GM10847 (cell line): ENCODE results near the gene EDDM3A.

Experiments
- POLR2A ChIP-seq: IDR thresholded peaks from 2 replicates; pipeline ENCODE4 v1.6.1; 2011; ENCODE audit not compliant: insufficient read length; ENCODE audit errors: extremely low read depth

The EDDM3A gene

DNA sequence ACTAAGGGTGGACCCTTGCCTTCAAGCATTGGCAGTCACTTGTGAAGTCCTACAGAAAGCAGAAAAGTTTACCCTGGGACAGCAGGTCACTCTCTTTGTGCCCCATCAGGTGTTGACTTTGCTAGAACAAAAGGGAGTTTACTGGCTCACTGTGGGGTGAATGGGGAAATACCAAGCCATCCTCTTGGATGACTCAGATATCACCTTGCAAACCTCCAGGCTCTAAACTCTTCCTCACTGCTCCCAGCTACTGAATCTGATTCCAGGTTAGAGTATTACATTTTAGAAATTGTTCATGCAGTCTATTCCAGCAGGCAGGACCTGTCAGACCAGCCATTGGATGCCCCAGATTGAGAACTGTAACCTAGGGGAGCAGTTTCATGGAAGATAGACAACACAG, 15.3 kb downstream of the EDDM3A start:
- TF ChIP-seq POLR2A: no peak

DNA sequence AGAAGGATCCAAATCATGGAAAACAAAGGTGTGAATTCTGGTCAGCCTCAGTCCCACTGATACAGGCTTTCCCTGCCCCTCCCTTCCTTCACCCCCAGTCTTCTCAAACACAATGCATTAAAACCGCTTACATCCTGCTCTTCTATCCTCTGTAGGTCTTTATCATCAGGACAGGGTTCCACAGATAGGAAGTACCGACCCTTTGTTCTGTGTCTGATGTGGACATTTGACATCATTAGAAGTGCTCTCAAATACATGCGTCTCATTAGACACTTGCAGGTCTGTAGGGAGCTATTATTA, 22.9 kb downstream of the EDDM3A start:
- TF ChIP-seq POLR2A: no peak

DNA sequence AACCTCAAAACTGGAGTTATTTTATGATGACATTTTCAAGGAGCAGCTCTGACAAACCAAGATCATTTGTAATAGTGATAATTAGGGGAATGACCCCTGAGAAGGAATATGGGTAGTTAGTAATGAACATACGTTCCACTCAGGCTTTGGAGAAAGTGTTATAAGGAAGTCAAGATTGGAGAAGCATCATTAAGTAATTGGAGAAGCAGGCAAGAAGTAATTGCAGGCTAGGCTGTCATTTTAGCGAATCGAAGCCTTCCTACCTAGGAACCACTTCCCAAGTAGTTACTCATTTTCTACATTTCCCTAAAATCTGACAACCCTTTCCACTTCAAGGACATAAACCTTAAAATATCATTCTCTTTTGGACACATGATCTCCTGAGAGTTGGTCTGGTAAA, 23.7 kb downstream of the EDDM3A start:
- no peak for TF ChIP-seq POLR2A

DNA sequence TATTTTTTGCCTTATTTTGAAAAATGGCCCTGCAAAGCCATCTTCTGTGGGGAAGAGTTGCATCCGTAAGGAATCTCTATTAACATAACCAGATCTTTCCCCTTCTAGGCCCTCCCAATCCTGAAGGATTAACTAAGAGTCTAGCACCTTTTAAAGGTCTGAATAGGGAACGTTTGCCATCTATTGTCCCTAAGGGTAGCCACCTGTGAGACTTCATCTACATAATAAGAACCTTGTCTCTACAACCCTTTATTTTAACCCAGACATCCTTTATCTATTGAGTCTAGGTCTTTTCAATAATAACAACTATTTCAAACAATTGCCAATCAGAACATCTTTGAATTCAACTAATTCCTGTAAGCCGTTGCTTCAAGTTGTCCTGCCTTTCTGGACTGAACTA, 27.0 kb downstream of the EDDM3A start:
- TF ChIP-seq POLR2A: no peak

DNA sequence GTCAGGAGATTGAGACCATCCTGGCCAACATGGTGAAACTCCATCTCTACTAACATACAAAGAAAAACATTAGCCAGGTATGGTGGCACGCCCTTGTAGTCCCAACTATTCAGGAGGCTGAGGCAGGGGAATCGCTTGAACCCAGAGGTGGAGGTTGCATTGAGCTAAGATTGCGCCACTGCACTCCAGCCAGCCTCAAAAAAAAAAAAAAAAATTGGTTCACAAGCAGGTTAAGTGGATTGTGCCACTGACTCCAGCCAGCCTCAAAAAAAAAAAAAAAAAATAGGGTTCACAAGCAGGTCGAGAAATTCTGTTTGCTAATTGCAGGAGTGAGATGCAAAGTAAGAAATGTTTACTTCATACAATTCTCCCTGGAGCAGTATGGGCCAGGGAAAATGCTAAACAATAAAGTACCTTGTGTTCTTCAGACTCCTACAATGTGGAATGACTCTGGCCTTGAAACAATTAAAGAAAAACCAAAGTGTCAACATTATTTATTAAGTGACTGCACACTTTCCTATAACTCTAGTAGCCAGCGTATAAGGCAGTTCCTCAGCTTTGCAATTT, 28.7 kb downstream of the EDDM3A start:
- TF ChIP-seq POLR2A: no peak

DNA sequence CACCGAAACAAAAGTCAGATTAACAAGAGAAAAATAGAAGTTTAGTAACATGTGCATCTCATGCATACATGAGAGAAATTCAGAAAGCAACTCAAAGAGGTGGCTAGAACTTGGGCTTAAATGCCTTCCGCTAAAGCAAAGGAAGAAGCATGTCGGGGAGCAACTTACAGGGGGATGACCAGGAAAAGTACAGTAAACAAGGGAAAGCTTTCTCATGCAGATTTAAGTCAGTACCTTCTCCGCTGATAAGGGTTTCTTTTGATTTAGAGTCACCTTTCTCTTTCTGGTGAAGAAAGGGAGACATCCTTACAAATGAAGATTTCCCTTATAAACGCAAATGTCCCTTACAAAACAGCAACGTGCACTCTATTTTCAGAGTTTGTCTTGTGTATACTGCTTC, 29.4 kb downstream of the EDDM3A start:
- no peak for TF ChIP-seq POLR2A

DNA sequence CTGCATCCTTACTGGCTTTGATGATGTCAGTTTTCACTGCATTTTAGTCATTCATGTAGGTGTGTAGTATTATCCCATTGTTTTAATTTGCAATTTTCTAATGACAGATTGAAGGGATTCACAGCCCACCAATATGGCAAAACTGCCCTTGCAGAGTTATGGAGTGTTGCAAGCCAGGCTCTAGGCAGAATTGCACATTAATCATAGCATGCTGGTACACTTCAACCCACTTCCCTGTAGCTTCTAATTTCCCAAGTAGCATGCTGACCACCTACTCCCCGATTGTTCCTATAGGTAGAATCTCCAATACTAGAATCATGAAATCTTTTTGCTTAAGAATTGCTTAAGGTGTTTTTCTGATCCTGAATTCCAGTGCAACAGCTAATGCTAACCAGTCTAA, 30.2 kb downstream of the EDDM3A start:
- no peak for TF ChIP-seq POLR2A

DNA sequence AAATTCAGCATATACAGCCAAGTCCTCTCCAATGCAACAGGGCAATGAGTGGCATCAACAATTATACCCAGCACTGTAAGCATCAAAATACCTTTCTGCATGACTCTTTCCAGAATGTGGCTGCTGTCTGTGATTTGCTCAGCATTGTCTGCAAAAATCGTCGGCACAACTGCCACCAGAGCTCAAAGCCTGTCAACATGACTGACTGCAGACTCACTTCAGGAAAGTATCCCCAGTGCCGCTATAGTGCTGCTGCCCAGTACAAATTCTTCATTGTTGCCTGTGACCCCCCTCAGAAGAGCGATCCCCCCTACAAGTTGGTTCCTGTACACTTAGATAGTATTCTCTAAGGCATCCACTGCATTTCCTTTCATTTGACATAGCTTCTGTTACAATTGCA, 36.1 kb downstream of the EDDM3A start:
- TF ChIP-seq POLR2A: no peak

DNA sequence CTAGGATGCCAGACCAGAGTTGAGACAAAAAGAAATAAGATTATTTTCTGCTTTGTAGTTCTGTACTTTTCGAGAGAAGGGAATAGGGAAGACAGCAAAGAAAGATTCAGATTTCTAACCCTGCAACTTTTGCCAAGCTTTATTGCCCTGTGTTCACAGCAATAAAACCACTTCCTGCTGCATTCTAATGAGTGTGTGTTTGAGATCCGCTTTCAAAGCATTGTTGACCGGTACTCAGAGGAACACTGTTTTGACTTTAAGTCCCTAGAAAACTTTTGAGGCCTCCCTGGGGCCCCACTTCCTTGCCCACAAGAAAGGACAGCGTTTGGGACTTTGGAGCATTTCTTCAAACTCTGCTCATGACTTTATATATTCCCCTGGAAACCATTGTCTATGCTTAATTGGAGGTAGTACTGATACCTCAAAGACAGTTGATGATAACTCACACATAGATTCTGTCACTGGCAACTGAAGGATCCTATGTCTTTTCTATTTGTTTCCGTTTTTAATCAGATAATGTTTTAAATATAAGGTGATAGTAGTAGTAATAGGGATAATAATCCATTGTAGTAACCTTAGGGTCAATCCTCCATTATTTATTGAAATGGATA, 36.7 kb downstream of the EDDM3A start:
- no peak for TF ChIP-seq POLR2A

DNA sequence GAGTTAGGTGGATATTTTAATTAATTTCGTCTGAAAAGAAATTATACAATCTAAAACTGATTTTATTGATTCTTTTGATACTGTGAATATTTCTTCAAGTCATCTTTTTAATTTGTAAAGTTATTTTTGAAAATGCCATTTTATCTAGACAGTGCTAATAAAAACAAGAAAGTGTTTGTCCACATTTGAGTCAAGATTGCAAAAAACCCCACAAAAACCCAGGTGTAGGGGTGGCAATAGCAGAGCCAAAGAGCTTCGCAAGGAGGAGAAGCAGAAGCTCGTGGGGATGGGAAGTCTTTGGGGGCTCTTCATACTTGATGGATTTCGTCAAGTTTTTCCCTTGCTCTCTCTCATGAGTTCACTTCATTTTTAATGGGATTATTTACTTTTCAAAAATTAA, 41.3 kb downstream of the EDDM3A start:
- no peak for TF ChIP-seq POLR2A

DNA sequence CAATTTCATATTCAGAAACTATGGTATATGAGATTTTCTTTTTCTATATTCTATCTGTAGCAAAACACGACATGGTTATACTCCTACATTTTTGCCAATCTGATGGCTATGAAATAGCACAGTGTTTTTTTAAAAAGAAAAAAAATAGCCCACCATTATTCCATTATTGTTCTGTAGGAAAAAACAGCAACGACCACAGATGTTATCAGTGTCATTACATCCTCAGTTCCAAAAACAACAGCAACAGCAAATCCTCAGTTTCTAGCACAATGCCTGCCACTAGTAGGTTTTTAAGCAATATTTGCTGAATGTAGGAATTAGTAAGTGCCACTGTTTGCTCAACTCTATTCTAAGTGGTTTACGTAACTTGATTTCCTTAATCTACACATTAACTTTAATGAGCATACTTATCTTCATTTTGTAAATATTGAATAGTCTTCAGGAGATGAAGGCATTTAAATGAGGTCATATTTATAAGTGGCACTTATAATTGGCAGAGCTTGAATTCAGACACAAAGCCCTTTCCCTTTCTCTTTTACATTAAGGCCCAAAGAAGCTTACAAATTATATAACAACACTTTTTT, 43.6 kb downstream of the EDDM3A start:
- TF ChIP-seq POLR2A: no peak

DNA sequence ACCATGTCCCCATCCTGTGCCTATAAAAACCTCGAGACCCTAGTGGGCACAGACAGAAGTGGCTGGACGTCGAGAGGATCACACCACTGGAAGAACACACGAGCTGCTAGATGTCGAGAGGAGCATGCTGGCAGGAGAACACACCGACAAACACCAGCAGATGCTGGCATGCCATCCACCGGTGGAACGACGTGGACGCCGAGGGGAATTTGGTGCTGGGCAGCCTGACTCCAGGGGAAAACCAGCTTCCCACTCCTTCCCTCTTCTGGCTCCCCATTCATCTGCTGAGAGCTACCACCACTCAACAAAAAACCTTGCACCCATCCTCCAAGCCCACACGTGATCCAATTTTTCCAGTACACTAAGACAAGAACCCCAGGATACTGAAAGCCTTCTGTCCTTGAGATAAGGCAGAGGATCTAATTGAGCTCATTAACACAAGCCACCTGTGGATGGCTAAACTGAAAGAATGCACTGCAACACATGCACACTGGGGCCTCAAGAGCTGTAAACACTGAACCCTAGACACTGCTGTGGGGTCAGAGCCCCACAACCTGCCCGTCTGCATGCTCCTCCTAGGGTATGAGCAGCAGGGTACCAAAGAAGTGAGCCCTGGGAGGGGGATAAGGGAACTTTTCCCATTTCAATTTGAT, 44.9 kb downstream of the EDDM3A start:
- TF ChIP-seq POLR2A: no peak

DNA sequence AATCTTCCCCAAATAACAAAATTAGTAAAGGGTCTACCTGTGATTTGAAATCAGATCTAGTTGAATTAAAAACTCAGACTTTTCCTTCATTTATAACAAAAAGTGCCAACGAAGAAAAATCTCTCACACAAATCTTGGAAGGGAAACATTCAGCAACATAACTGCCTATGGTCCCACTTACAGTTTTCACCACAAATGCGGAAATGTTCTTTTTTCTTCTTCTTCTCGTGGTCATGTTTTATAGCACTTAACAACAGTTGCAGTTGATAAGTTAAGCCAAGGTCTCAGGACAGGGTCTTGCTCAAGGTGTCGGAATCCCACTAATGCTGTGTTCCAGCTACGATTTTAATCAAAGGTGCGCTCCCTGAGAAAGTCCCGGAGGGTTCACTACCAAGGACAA, 45.5 kb downstream of the EDDM3A start:
- no peak for TF ChIP-seq POLR2A

DNA sequence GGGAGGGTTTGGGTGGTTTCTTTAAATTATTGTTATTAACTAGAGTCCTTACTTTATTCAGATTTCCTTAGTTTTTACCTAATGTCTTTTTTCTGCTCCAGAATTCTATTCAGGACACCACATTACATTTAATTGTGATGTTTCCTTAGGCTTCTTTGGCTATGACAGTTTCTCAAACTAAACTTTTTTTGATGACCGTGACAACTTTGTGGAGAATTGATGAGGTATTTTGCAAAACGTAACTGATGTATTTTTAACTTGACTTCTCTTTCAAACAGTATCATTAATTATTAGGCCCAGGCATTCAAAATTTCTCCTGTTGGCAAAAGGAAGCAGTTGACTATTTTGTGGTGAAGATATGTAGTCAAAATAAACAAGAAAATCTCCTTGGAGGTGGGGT, 45.9 kb downstream of the EDDM3A start:
- no peak for TF ChIP-seq POLR2A

DNA sequence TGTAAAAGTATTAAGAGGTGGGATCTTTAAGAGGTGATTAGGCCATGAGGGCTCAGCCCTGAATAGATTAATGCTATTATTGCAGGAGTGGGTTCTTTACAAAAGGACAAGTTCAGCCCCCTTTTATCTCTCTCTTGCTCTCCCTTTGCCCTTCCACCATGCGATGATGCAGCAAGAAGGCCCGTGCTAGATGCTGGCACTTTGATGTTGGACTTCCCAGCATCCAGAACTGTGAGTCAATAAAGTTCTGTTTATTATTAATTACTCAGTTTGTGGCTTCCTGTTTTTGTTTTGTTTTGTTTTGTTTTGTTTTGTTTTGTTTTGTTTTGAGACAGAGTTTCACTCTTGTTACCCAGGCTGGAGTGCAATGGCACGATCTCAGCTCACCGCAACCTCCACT, 46.9 kb downstream of the EDDM3A start:
- no peak for TF ChIP-seq POLR2A

DNA sequence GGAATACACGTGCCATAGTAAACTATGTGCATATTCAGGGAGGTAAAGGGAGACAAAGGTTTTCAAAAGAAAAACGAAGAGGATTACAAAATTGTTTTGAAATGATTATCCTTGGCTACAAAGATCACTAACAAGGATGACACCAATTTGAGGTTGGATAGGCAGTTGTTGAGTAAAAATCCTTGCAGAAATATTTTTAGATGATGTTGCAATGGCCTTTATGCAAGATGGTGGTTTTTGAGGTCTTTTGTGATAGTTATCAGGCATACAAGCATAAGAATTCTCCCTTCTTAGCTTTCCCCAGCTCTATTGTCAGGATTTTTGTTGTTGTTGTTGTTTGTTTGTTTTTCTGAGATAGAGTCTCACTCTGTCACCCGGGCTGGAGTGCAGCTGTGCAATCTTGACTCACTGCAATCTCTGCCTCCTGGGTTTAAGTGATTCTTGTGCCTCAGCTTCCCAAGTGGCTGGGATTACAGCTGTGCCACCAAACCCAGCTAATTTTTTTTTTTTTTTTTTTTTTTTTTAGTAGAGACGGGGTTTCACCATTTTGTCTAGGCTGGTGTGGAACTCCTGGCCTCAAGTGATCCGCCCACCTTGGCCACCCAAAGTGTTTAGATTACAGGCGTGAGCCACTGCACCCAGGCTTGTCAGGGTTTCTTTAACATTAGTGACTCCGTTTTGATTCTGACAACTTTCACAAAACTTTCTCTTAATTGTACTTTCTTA, 49.1 kb downstream of the EDDM3A start:
- TF ChIP-seq POLR2A: no peak
